ENCODE results near the gene BRD7.

The BRD7 gene

GRCh38 chr16:50303041-50303604, 65.7 kb downstream of the BRD7 start:
- no peak for DNase-seq

GRCh38 chr16:50302472-50303005, 66.2 kb downstream of the BRD7 start:
- DNase-seq = no peak

- no peak for DNase-seq
These were observed 66.9 kb downstream of the BRD7 start for GRCh38 chr16:50301626-50302471.

GRCh38 chr16:50300942-50301625, 67.7 kb downstream of the BRD7 start:
- no peak for DNase-seq

DNA sequence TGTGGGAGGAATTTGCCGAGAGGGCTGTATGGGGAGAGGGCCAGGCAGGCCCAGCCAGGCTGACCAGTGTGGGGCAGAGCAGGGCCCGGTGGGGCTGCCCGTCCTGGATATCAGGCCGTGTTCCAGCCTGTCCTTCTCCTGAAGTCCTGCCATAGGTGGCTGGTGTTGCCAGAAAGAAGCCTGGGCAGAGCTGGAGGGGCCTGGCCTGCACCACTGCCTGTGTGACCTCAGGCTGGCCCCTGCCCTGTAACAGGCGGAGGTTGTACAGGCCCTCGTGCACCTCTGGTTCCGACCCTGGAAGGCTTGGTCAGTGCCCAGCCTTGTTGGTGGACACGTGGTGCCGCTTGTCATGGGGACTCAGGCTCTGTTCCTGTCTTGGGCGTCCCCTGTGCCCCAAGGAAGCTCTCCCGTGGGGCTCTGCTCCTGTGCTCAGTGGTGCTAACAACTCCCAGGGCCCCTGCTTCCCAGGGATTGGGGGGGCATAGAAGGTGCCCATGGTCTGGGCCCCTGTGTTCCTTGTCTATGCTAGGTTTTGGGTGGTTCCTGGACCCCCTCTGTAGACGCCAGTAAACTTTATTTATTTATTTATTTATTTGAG, 69.2 kb downstream of the BRD7 start:
- DNase-seq = no peak

GRCh38 chr16:50298591-50299507, 69.9 kb downstream of the BRD7 start:
- DNase-seq = no peak

DNA sequence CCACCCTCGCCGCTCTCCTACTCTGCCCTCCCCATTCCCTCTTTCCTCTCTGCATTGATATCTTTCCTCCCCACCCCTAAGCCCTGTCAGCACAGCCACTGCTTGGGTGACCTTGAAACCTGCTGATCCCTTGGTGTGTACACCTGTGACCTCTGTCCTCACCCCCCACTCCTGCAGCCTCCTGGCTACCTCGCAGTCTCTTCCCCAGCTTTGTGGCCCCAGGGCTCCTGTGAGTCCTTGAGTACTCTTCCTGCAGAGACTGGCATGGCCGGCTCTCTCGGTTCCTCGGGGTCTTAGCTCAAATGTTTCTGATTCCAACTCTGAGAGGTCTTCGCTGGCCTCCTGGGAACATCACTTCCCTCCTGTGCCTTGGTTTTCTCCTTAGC, 70.7 kb downstream of the BRD7 start:
- DNase-seq = no peak

DNA sequence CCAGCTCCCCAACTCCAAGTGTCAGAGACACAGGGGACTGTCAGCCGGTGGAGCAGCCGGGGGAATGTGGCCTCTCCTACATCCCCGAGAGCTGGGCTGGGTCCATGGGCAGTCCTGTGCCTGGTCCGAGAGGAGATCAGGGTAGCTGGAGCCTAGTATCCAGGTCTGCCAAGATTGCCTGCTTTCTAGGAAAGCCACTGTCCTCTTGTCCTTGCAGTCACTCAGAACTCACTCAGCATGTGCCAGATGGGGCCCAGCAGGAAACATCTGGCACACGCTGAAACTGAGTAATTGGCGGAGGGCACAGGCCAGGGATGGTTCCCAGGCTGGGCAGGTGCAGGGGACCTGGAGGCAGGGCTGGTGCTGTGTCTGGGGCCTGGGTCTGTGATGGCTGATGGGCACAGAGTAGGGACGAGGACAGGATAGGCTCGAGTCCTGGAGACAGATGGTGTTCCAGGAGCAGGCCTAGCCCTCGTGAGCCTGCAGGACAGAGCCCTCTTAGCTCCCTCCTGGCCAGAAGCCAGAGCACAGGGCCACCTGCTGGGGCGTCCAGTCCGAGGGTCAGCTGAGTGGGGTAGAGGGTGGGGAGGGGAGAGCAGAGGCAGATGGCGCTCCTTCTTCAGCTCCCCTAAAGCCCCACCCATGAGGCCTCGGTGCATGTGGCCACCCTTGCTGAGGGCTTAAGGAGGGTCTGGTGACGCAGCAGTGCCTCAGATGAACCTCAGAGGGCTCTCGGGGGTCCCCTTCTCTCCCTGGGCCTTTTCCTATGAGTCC, 71.3 kb downstream of the BRD7 start:
- DNase-seq = no peak

DNA sequence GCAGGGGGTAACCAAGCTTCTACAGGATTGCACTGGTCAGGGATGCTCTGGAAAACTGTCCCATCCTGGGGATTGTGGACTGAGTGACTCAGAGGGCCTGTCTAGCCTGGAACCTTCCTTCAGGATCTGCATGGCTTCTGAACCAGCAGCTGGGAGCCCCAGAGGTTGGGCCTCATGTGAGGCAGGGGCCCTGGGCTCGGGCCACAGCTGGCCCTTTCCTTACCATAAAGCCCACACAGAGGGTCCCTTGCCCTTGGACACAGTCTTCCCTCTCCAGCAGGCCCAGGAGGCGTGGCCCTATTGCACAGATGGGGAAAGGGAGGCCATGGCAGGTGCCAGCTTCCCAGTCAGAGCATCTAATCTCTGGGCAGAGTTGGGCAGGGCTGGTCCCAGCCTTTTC, 72.0 kb downstream of the BRD7 start:
- DNase-seq = no peak

DNA sequence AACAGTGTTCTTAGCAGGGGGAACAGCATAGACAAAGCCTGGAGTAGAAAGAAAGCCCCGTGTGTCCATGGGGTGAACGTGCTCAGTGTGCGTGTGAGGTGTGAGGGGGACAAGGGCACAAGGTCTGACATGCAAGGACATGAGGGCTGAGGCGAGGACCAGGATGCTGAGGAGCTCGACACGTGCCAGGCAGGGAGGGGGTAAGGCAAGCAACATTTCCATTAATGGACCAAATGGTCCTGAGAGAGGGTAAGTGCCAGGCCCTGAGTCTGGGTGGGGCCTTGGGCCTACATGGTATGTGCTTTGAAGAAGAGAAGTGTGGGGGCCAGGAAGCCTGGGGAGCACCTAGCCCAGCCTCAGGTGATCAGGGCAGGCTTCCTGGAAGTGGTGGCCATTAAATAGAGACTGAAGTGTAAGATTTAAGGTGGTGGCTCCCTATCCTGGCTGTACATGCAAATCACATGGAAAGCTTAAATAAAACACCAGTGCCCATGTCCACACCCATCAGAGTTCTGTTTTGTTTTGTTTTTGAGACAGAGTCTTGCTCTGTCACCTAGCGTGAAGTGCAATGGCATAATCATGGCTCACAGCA, 73.2 kb downstream of the BRD7 start:
- no peak for DNase-seq

GRCh38 chr16:50294955-50295354, 73.8 kb downstream of the BRD7 start:
- no peak for DNase-seq

DNA sequence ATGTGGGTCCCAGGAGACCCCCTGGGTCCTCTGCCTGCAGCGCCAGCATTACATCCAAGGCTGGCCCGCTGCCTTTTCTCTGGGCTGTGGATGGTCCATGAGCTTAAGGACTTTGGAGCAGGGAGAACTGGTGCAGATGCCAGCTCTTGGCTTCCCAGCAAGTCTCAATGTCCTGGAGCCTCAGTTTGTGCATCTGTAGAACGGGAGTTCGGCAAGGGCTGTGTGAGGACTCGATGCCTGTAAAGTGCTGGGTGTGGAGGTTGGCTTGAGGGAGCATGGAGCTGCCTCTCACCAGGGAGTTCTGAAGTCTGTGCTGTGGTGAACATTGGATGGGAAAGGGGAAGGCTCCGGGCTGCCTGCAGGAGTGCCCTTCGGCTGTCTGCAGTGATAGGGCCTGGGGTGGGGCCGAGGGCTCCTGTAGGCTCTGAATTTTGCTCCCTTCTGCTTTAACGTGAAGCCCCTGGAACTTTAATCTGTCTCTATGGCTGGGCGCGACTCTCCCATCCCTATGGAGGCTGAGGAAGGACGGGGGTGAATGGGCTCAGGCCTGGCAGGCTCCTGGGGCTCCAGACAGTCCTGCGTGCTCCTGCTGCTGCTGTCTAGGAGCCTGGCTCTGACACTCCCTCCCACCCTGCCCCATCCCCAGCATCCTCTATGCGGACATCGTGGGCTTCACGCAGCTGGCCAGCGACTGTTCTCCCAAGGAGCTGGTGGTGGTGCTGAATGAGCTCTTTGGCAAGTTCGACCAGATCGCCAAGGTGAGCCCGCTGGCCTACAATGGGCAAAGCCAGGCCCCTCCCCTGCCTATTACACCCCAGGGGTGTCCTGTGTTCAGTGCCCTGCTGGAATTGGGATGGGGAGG, 74.6 kb downstream of the BRD7 start:
- no peak for DNase-seq

DNA sequence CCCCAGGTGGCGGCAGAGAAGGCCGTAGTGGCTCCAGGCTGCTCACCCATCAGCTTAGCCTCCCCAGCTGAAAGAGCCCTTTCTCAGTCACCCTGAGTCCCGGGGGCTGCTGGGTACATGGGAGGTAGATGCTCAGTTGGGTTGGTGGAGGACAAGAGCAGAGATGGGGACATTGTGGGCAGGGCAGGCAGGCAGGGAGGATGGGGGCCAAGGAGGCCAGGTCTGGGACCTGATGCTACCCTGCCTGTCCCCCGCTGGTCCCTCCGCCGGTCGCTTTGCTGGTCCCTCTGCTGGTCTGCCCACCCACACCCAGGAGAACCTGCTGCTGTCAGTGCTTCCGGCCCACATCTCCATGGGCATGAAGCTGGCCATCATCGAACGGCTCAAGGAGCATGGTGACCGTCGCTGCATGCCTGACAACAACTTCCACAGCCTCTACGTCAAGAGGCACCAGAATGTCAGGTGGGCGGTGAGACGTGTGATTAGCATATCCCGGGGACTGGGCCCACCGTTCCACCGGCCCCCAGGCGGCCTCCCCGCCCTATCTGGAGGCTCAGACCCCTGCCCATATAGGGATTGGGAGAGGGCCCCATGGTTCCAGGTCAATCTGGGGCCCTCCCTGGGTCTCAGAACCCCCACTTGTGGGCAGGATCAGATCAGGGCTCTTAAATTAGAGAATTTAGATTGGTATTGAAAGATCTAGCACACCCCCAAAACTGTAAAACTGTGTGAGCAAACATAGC, 75.6 kb downstream of the BRD7 start:
- DNase-seq = no peak

- DNase-seq = no peak
These were observed 76.2 kb downstream of the BRD7 start for GRCh38 chr16:50292566-50292948.

- no peak for DNase-seq
These were observed 76.8 kb downstream of the BRD7 start for GRCh38 chr16:50291719-50292565.

GRCh38 chr16:50290856-50291255, 77.9 kb downstream of the BRD7 start:
- no peak for DNase-seq

- DNase-seq = no peak
These were observed 78.6 kb downstream of the BRD7 start for GRCh38 chr16:50289950-50290764.
